HG02981 (cell line): ENCODE measurements around the gene PIK3R1.

ENCODE experiments used
- ATAC-seq: cut with Tn5 transposase; IDR thresholded peaks from one replicate; pipeline ENCODE4 v1.9.1; 2021; ENCODE audit warnings: mild to moderate bottlenecking, moderate library complexity; ENCODE audit not compliant: unreplicated experiment

The PIK3R1 gene

GRCh38 chr5:68319706-68320412 lies 104.3 kb downstream of the PIK3R1 start:
- ATAC-seq = no peak

- no peak for ATAC-seq
These were observed 104.9 kb downstream of the PIK3R1 start for GRCh38 chr5:68320413-68320986.

GRCh38 chr5:68325065-68325580 lies 109.6 kb downstream of the PIK3R1 start:
- no peak for ATAC-seq

GRCh38 chr5:68329554-68330255 lies 114.1 kb downstream of the PIK3R1 start:
- ATAC-seq = no peak

- ATAC-seq = no peak
These were observed 115.0 kb downstream of the PIK3R1 start for GRCh38 chr5:68330574-68330973.

GRCh38 chr5:68331192-68332079 lies 115.9 kb downstream of the PIK3R1 start:
- ATAC-seq = no peak

- ATAC-seq = no peak
These were observed 116.5 kb downstream of the PIK3R1 start for GRCh38 chr5:68332080-68332451.

- no peak for ATAC-seq
These were observed 117.0 kb downstream of the PIK3R1 start for GRCh38 chr5:68332556-68332955.

GRCh38 chr5:68333649-68334552 lies 118.3 kb downstream of the PIK3R1 start:
- ATAC-seq = no peak

- no peak for ATAC-seq
These were observed 119.0 kb downstream of the PIK3R1 start for GRCh38 chr5:68334553-68334886.

- ATAC-seq = no peak
These were observed 119.5 kb downstream of the PIK3R1 start for GRCh38 chr5:68335075-68335474.

GRCh38 chr5:68336200-68336599 lies 120.6 kb downstream of the PIK3R1 start:
- no peak for ATAC-seq

GRCh38 chr5:68337235-68337634 lies 121.7 kb downstream of the PIK3R1 start:
- ATAC-seq = no peak

- no peak for ATAC-seq
These were observed 124.4 kb downstream of the PIK3R1 start for GRCh38 chr5:68339921-68340321.

GRCh38 chr5:68341006-68341405 lies 125.5 kb downstream of the PIK3R1 start:
- no peak for ATAC-seq

GRCh38 chr5:68342693-68343092 lies 127.1 kb downstream of the PIK3R1 start:
- no peak for ATAC-seq

- peak; percentile 60 for ATAC-seq
These were observed 127.9 kb downstream of the PIK3R1 start for GRCh38 chr5:68343421-68343826.

GRCh38 chr5:68344447-68345111 lies 129.0 kb downstream of the PIK3R1 start:
- ATAC-seq = no peak

GRCh38 chr5:68345171-68345570 lies 129.6 kb downstream of the PIK3R1 start:
- no peak for ATAC-seq

- no peak for ATAC-seq
These were observed 130.0 kb downstream of the PIK3R1 start for GRCh38 chr5:68345582-68345981.
